Smooth muscle cell (in vitro differentiated cells): ENCODE results near the gene PRKCE. TPM values are rescaled to one million over a fixed set of nuclear protein-coding genes. Genes with fewer than 3 reads are reported as not detected.

Experiments used
- DNase-seq: peaks from one replicate; lab custom pipeline; 2025; ENCODE audit not compliant: unreplicated experiment; lab: John Stamatoyannopoulos, UW
- H2AFZ ChIP-seq: fragments of 200-600 bp; sonication (generic); 2 replicates; pipeline ENCODE4 v1.6.0; 2016; ENCODE audit warnings: antibody characterized with exemption, low read depth, mild to moderate bottlenecking
- H3F3A ChIP-seq: fragments of 200-600 bp; sonication (generic); 2 replicates; pipeline ENCODE4 v1.6.0; 2017; ENCODE audit warnings: antibody characterized with exemption, low read depth
- H3K27ac ChIP-seq: fragments of 200-600 bp; sonication (generic); 2 replicates; pipeline ENCODE4 v1.5.1; 2016; ENCODE audit warnings: low read depth, mild to moderate bottlenecking
- H3K27me3 ChIP-seq: fragments of 200-600 bp; sonication (generic); 2 replicates; pipeline ENCODE4 v1.6.1; 2016; ENCODE audit warnings: low read depth, mild to moderate bottlenecking
- H3K36me3 ChIP-seq: fragments of 200-600 bp; sonication (generic); 2 replicates; pipeline ENCODE4 v1.5.1; 2016; ENCODE audit warnings: low read depth
- H3K4me1 ChIP-seq: fragments of 200-600 bp; sonication (generic); 2 replicates; pipeline ENCODE4 v1.5.1; 2016; ENCODE audit warnings: low read depth
- H3K4me2 ChIP-seq: fragments of 200-600 bp; sonication (generic); 2 replicates; pipeline ENCODE4 v1.6.0; 2016; ENCODE audit warnings: mild to moderate bottlenecking
- H3K4me3 ChIP-seq: fragments of 200-600 bp; sonication (generic); 2 replicates; pipeline ENCODE4 v1.5.1; 2016; ENCODE audit warnings: mild to moderate bottlenecking
- H3K79me2 ChIP-seq: fragments of 200-600 bp; sonication (generic); 2 replicates; pipeline ENCODE4 v1.6.0; 2016; ENCODE audit warnings: low read depth, mild to moderate bottlenecking
- H3K9ac ChIP-seq: fragments of 200-600 bp; sonication (generic); 2 replicates; pipeline ENCODE4 v1.6.0; 2016; ENCODE audit warnings: low read depth
- H3K9me3 ChIP-seq: fragments of 200-600 bp; sonication (generic); replicated peaks from 2 replicates; pipeline ENCODE4 v1.5.1; 2016; ENCODE audit warnings: low read depth
- H4K20me1 ChIP-seq: fragments of 200-600 bp; sonication (generic); 2 replicates; pipeline ENCODE4 v1.6.0; 2016; ENCODE audit warnings: low read depth
- WGBS: methylation state at CpG from one replicate; pipeline ENCODE4 v1.1.7; 2016; ENCODE audit warnings: low lambda C conversion rate; 5-methylcytosine and 5-hydroxymethylcytosine counted together
- polyA plus RNA-seq: library from polyadenylated mRNA; unstranded; fragments of >200 nt; fragmentation: Nextera tagmentation; extraction: Ambion mirVana; gene quantifications from 2 replicates; pipeline ENCODE4 v1.2.1, GENCODE V29; 2016
- total RNA-seq: library from RNA; depleted of rRNA; stranded (reverse); fragments of >200 nt; gene quantifications from 2 replicates; pipeline ENCODE4 v1.2.3, GENCODE V29; 2014
- TF ChIP-seq, protein P1 (sequence below): fragments of 200-600 bp; sonication (generic); IDR thresholded peaks from 2 replicates; pipeline ENCODE4 v1.5.1; 2017; ENCODE audit warnings: borderline replicate concordance, mild to moderate bottlenecking, antibody characterized with exemption; ENCODE audit not compliant: insufficient read depth, poor library complexity, severe bottlenecking

PRKCE gene
- total and polyA plus RNA-seq, 2 experiments from 2014 or later: 20.6 to 29.1 TPM

DNA sequence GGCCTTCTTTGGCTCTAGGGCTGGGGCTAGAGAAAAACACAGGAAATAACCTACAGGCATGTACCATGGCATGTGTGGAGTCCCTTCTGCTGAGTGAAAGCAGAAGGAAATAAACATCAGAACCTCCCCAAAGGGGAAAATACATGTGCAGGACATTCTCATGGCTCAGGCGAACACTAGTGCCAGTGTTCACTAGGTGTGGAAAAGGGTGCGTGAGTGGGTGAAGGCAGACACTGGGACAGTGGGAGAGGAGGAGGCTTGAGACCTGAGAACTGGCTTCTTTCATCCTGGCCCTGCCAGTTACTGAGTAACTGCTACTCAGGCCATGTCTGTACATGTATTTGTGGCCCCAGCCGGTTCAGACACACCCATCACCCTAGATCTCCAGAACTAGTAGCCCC, 268.2 kb downstream of the PRKCE start:
- H3K4me3 ChIP-seq: no peak overlapping the region

DNA sequence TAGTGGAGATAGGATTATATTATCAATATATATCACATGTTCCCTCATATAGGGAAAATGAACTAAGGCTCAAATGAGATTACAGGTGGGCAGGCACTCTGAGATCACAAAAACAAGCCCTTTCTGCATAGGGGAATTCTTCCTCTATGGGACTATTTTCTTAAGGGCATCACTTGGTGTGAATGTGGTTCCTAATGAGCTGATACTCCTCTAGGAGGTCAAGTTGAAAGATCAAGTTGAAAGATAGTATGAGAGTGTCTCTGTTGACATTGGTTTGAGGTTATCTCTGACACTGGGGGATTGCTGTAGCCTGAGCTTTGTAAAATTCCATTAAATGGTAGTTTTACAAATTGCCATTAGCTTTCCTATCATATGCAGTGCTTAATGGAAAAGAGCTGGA, 270.4 kb downstream of the PRKCE start:
- Histone ChIP-seq H3F3A (no peaks in the 10 kb centered on the region), H3K4me1 (peaks cover 6% of the 10 kb centered on the region), H3K4me2 (peak overlapping the region; percentile 67), H3K36me3 (no peaks in the 10 kb centered on the region), H3K9me3 (no peaks in the 10 kb centered on the region), H3K27me3 (no peaks in the 10 kb centered on the region), H3K27ac (no peak overlapping the region), H4K20me1 (peaks cover 99% of the 10 kb centered on the region), H3K4me3 (no peak overlapping the region), H3K79me2 (peaks cover 59% of the 10 kb centered on the region), H3K9ac (no peak overlapping the region), H2AFZ (no peak overlapping the region)
- TF ChIP-seq, protein P1, sequence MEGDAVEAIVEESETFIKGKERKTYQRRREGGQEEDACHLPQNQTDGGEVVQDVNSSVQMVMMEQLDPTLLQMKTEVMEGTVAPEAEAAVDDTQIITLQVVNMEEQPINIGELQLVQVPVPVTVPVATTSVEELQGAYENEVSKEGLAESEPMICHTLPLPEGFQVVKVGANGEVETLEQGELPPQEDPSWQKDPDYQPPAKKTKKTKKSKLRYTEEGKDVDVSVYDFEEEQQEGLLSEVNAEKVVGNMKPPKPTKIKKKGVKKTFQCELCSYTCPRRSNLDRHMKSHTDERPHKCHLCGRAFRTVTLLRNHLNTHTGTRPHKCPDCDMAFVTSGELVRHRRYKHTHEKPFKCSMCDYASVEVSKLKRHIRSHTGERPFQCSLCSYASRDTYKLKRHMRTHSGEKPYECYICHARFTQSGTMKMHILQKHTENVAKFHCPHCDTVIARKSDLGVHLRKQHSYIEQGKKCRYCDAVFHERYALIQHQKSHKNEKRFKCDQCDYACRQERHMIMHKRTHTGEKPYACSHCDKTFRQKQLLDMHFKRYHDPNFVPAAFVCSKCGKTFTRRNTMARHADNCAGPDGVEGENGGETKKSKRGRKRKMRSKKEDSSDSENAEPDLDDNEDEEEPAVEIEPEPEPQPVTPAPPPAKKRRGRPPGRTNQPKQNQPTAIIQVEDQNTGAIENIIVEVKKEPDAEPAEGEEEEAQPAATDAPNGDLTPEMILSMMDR: no peak
- no peak for DNase-seq

More for the DNA sequence above, 268.2 kb downstream of the PRKCE start:
- H3K79me2 ChIP-seq: peaks cover 55% of the 10 kb centered on the region
- no peak overlapping the region for H3K9ac ChIP-seq
- no peaks in the 10 kb centered on the region for H3K27me3 ChIP-seq
- H3F3A ChIP-seq: no peaks in the 10 kb centered on the region
- H4K20me1 ChIP-seq: peaks cover 99% of the 10 kb centered on the region
- WGBS: 87% methylated on average over 3 of the region's 3 CpGs
- peaks cover 6% of the 10 kb centered on the region for H3K4me1 ChIP-seq
- no peak overlapping the region for H3K4me2 ChIP-seq
- no peaks in the 10 kb centered on the region for H3K9me3 ChIP-seq
- TF ChIP-seq, protein P1: no peak
- DNase-seq: no peak
- no peak overlapping the region for H3K27ac ChIP-seq
- H3K36me3 ChIP-seq: no peaks in the 10 kb centered on the region
- no peak overlapping the region for H2AFZ ChIP-seq

DNA sequence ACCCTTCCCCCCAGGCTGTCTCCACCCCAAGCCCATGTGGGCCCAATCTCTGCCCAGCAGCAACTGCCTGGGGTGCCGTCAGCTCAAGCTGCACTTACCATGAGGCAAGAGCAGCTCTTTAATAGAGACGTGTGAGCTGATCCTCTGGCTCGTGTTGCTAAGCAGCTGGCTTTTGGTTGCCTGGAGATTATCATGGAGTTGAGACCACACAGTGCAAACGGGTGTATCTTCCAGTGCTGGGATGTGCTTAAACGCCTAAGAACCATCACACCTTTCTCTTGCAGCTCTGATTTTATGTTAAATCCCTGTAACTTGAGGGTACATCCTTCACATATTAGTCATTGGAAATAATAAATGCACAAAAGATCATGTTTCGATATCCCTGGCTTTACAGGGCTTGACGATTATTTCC, 271.1 kb downstream of the PRKCE start:
- H3K27ac ChIP-seq: no peak overlapping the region
- 27% methylated on average over 7 of the region's 7 CpGs for WGBS

DNA sequence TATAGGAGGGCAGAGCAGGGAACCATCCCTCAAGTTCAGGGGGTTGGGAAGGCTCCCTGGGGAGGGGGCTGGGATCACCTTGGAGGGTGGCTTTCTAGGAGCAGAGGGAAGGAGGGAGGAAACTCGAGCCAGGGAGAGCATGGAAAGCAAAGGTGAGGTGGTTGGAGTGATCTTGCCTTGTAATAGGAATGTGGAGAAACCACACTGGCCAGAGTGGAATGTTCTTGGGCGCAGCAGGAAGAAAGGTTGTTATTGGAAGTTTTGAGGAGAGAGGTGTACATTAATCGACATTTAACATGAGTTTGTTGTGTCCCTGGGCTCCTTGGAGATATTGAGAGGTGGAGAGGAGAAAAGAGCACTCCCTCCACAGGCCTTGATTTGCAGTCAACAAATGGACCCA, 272.2 kb downstream of the PRKCE start:
- Histone ChIP-seq H2AFZ (no peak overlapping the region), H3K9ac (no peak overlapping the region), H3K27ac (no peak overlapping the region), H3K79me2 (peaks cover 54% of the 10 kb centered on the region), H3K36me3 (no peaks in the 10 kb centered on the region), H3K4me2 (no peak overlapping the region), H4K20me1 (peaks cover 100% of the 10 kb centered on the region), H3K27me3 (no peaks in the 10 kb centered on the region), H3K4me3 (no peak overlapping the region), H3K9me3 (no peaks in the 10 kb centered on the region), H3F3A (no peaks in the 10 kb centered on the region), H3K4me1 (peaks cover 6% of the 10 kb centered on the region)
- TF ChIP-seq, protein P1: no peak
- 68% methylated on average over 3 of the region's 3 CpGs for WGBS
- DNase-seq: no peak

More for the DNA sequence above, 271.1 kb downstream of the PRKCE start:
- Histone ChIP-seq H3K9ac (no peak overlapping the region), H3K4me2 (peak overlapping the region; percentile 67), H3F3A (no peaks in the 10 kb centered on the region), H3K79me2 (peaks cover 59% of the 10 kb centered on the region), H3K4me3 (no peak overlapping the region), H3K27me3 (no peaks in the 10 kb centered on the region), H3K9me3 (no peaks in the 10 kb centered on the region), H3K4me1 (peaks cover 6% of the 10 kb centered on the region), H3K36me3 (no peaks in the 10 kb centered on the region), H4K20me1 (peaks cover 99% of the 10 kb centered on the region), H2AFZ (no peak overlapping the region)
- DNase-seq: no peak
- TF ChIP-seq, protein P1: no peak
